Vagina (tissue), 2 donors: Measurements from ENCODE around the gene CNIH2. TPM values are rescaled to one million over a fixed set of nuclear protein-coding genes. Genes with fewer than 3 reads are reported as not detected.
"Not testable (repeated sequence)": the region's sequence is repeated elsewhere in the genome, so short reads cannot be mapped to it uniquely, and the experiment has no call there.

ENCODE experiments used
- DNase-seq, 2 donors: peaks; one replicate each; pipeline ENCODE4 v3.0.0-alpha.2; 2017; ENCODE audit errors: extremely low spot score in 2 of 2
- H3K27ac ChIP-seq: fragments of 200-600 bp; sonication (generic); one replicate; pipeline ENCODE4 v1.5.1; 2019
- H3K27me3 ChIP-seq: fragments of 200-600 bp; sonication (generic); one replicate; pipeline ENCODE4 v1.5.1; 2019
- H3K36me3 ChIP-seq, 2 donors: fragments of 200-600 bp; sonication (generic); one replicate each; pipeline ENCODE4 v1.5.1; 2017 to 2019
- H3K4me1 ChIP-seq: fragments of 200-600 bp; sonication (generic); one replicate; pipeline ENCODE4 v1.5.1; 2019
- H3K4me3 ChIP-seq, 2 donors: fragments of 200-600 bp; sonication (generic); 1 replicate in 1 of 2; 2 replicates in 1 of 2; pipeline ENCODE4 v1.5.1; 2016 to 2019
- H3K9me3 ChIP-seq: fragments of 200-600 bp; sonication (generic); one replicate; pipeline ENCODE4 v1.5.1; 2019
- CTCF ChIP-seq, 3 experiments: fragments of 450-650 bp in 2 of 3; fragments of 200-600 bp in 1 of 3; sonication (generic) in 1 of 3; IDR thresholded peaks; one replicate each; pipeline ENCODE4 v1.5.1; 2017 to 2019; ENCODE audit warnings: antibody characterized with exemption in 3 of 3, mild to moderate bottlenecking in 2 of 3, moderate library complexity in 2 of 3
- POLR2A ChIP-seq, 2 donors: fragments of 450-650 bp; IDR thresholded peaks; one replicate each; pipeline ENCODE4 v1.6.1; 2017; ENCODE audit warnings: antibody characterized with exemption in 2 of 2, mild to moderate bottlenecking in 2 of 2, moderate library complexity in 2 of 2
- POLR2AphosphoS5 ChIP-seq, 2 donors: sonication (generic); formaldehyde crosslinking; IDR thresholded peaks; one replicate each; pipeline ENCODE4 v1.9.0; 2017; ENCODE audit warnings: antibody characterized with exemption in 2 of 2, mild to moderate bottlenecking in 2 of 2, low read depth in 1 of 2; ENCODE audit not compliant: insufficient read depth in 1 of 2
- intact Hi-C: fragments of 100-400 bp; cut with DNase I; formaldehyde crosslinking; loops from one replicate; pipeline ENCODE4 v1.15.1; 2023
- total RNA-seq: library from RNA; depleted of rRNA; stranded (reverse); fragments of >200 nt; gene quantifications from one replicate; pipeline ENCODE4 v1.2.3, GENCODE V29; 2016

The CNIH2 gene
- total RNA-seq, 1 donor from 2014 or later = 3.2 TPM

DNA sequence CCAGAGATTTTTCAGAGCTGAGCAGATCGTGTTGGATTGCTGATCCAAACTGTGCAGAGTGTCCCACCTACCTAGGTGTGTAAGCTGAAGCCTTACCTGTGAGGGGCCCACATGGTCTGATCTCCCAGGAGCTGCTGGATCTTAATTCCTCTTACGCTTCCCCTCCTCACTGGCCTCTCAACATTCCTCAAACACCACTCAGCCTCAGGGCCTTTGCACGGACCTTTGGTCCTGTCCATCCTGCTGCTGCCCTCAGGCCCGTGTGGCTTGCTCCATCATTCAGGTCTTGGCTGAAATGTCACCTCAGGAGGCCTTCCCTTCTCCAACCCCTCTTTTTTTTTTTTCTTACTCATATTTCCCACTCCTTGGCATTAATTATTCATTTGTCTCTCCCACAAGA lies 30.7 kb upstream of the CNIH2 start:
- Histone ChIP-seq H3K4me3 (no peak overlapping the region), H3K27me3 (no peaks in the 10 kb centered on the region), H3K27ac (no peak overlapping the region), H3K36me3 (peaks cover 0 to 15% of the 10 kb centered on the region in 2 donors), H3K4me1 (no peaks in the 10 kb centered on the region), H3K9me3 (no peaks in the 10 kb centered on the region)
- no peak for DNase-seq
- TF ChIP-seq POLR2AphosphoS5 (IDR thresholded peaks at IDR 0.05; ENCODE audit: insufficient read depth in 1 of 2, low read depth in 1 of 2) (no peak), CTCF (IDR thresholded peaks at IDR 0.05) (no peak), POLR2A (IDR thresholded peaks at IDR 0.05) (no peak)
- intact Hi-C loops = no loop called here

DNA sequence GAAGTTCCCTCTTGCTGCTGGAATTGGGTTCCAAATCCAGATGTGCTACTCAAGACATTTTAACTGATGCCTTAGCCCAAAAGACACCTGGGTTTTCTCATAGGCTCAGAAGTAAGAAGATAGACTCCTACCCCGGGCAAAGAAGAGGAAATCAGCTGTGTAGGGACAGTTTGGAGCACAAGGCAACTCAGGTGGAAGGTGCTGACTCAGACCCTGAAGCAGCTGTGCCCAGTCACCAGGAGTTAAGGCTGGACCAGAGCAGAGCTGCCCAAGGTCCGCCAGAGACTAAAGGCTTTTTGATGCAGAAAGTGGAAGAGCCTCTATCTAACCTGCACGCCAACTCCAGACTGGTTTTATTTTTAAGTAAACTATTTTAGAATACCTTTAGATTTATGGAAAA lies 30.2 kb upstream of the CNIH2 start:
- no peak for DNase-seq
- intact Hi-C loops = no loop called here
- Histone ChIP-seq H3K36me3 (peaks cover 0 to 10% of the 10 kb centered on the region in 2 donors), H3K4me1 (no peaks in the 10 kb centered on the region), H3K27me3 (no peaks in the 10 kb centered on the region), H3K4me3 (no peak overlapping the region), H3K27ac (no peak overlapping the region), H3K9me3 (no peaks in the 10 kb centered on the region)
- TF ChIP-seq POLR2AphosphoS5 (IDR thresholded peaks at IDR 0.05; ENCODE audit: insufficient read depth in 1 of 2, low read depth in 1 of 2) (no peak), POLR2A (IDR thresholded peaks at IDR 0.05) (no peak), CTCF (IDR thresholded peaks at IDR 0.05) (no peak)

- no peak overlapping the region for H3K4me3 ChIP-seq
- no peak overlapping the region for H3K27ac ChIP-seq
- H3K27me3 ChIP-seq = no peaks in the 10 kb centered on the region
- TF ChIP-seq CTCF (IDR thresholded peaks at IDR 0.05) (no peak), POLR2A (IDR thresholded peaks at IDR 0.05) (no peak), POLR2AphosphoS5 (IDR thresholded peaks at IDR 0.05; ENCODE audit: insufficient read depth in 1 of 2, low read depth in 1 of 2) (no peak)
- H3K36me3 ChIP-seq = peaks cover 0 to 4% of the 10 kb centered on the region in 2 donors
- no peaks in the 10 kb centered on the region for H3K9me3 ChIP-seq
- no peak for DNase-seq
- intact Hi-C loops = no loop called here
- H3K4me1 ChIP-seq = no peaks in the 10 kb centered on the region
These were observed 29.1 kb upstream of the CNIH2 start for GRCh38 chr11:66248903-66249302.

- no peak for DNase-seq
- intact Hi-C loops = no loop called here
- Histone ChIP-seq H3K27ac (no peak overlapping the region), H3K36me3 (no peaks in the 10 kb centered on the region), H3K4me1 (peaks cover 5% of the 10 kb centered on the region), H3K9me3 (no peaks in the 10 kb centered on the region), H3K27me3 (no peaks in the 10 kb centered on the region), H3K4me3 (no peak overlapping the region)
- TF ChIP-seq POLR2AphosphoS5 (IDR thresholded peaks at IDR 0.05; ENCODE audit: insufficient read depth in 1 of 2, low read depth in 1 of 2) (no peak), CTCF (IDR thresholded peaks at IDR 0.05) (no peak), POLR2A (IDR thresholded peaks at IDR 0.05) (no peak)
These were observed 26.2 kb upstream of the CNIH2 start for GRCh38 chr11:66251809-66252208.

GRCh38 chr11:66253081-66253480 lies 24.9 kb upstream of the CNIH2 start:
- H3K36me3 ChIP-seq, DNase-seq, H3K4me3 ChIP-seq, H3K27ac ChIP-seq, H3K27me3 ChIP-seq, H3K4me1 ChIP-seq, intact Hi-C loops, H3K9me3 ChIP-seq: not testable (repeated sequence)

- peak overlapping the region; percentile 83 to 90 for H3K4me3 ChIP-seq
- intact Hi-C loops = no loop called here
- peak overlapping the region; percentile 88 for H3K27ac ChIP-seq
These were observed 19.5 kb upstream of the CNIH2 start for GRCh38 chr11:66258473-66258893.

More at GRCh38 chr11:66258473-66258893, 19.5 kb upstream of the CNIH2 start:
- Histone ChIP-seq H3K27me3 (no peaks in the 10 kb centered on the region), H3K4me1 (peaks cover 20% of the 10 kb centered on the region), H3K9me3 (no peaks in the 10 kb centered on the region), H3K36me3 (peaks cover 0 to 31% of the 10 kb centered on the region in 2 donors)
- no peak for DNase-seq
- TF ChIP-seq POLR2A (IDR thresholded peaks at IDR 0.05) (no peak), CTCF (IDR thresholded peaks at IDR 0.05) (no peak), POLR2AphosphoS5 (IDR thresholded peaks at IDR 0.05; ENCODE audit: insufficient read depth in 1 of 2, low read depth in 1 of 2) (peak in 1 of 2 donors; percentile 18)
